Natural killer cell (primary cell): ENCODE results near the gene HBB. TPM values are rescaled to one million over a fixed set of nuclear protein-coding genes. Genes with fewer than 3 reads are reported as not detected.

Experiments used
- ATAC-seq, 3 donors: fragments of 150-1000 bp in 2 of 3; fragments of 200-7000 bp in 1 of 3; cut with Tn5 transposase; 1 replicate in 1 of 3; 2 replicates in 2 of 3; pipeline ENCODE4 v1.10.0; 2021; ENCODE audit warnings: mild to moderate bottlenecking in 2 of 3, moderate library complexity in 2 of 3
- DNase-seq, 2 donors: peaks; one replicate each; pipeline versions ENCODE4 v3.0.0 to v3.0.0-alpha.2; 2013 to 2021; ENCODE audit warnings: mixed read lengths in 1 of 2
- H3K27ac ChIP-seq: one replicate; pipeline ENCODE4 v1.5.1; 2013; ENCODE audit warnings: mild to moderate bottlenecking, low read length
- H3K27me3 ChIP-seq: one replicate; pipeline ENCODE4 v1.6.1; 2013; ENCODE audit warnings: low read length; ENCODE audit not compliant: control insufficient read depth, insufficient read depth
- H3K36me3 ChIP-seq: one replicate; pipeline ENCODE4 v1.6.1; 2013; ENCODE audit warnings: low read length; ENCODE audit not compliant: control insufficient read depth, insufficient read depth
- H3K4me1 ChIP-seq: one replicate; pipeline ENCODE4 v1.6.1; 2013; ENCODE audit warnings: low read length; ENCODE audit not compliant: control insufficient read depth, insufficient read depth
- H3K4me3 ChIP-seq: one replicate; pipeline ENCODE4 v1.5.1; 2013; ENCODE audit warnings: low read length
- H3K9me3 ChIP-seq: one replicate; pipeline ENCODE4 v1.6.1; 2013; ENCODE audit warnings: low read length; ENCODE audit not compliant: control insufficient read depth, insufficient read depth
- H3K27ac Mint-ChIP-seq, 2 donors: one replicate each; pipeline ENCODE4 v1.8.0; 2022; ENCODE audit warnings: mild to moderate bottlenecking in 2 of 2, mixed read lengths in 2 of 2, moderate library complexity in 1 of 2
- H3K27me3 Mint-ChIP-seq, 2 donors: one replicate each; pipeline ENCODE4 v1.8.0; 2022; ENCODE audit warnings: low read depth in 2 of 2, mixed read lengths in 2 of 2
- H3K36me3 Mint-ChIP-seq: one replicate; pipeline ENCODE4 v1.8.0; 2022; ENCODE audit warnings: mixed read lengths
- H3K4me1 Mint-ChIP-seq, 2 donors: one replicate each; pipeline ENCODE4 v1.8.0; 2022; ENCODE audit warnings: mixed read lengths in 2 of 2
- H3K4me3 Mint-ChIP-seq: one replicate; pipeline ENCODE4 v1.8.0; 2022; ENCODE audit warnings: mild to moderate bottlenecking, moderate library complexity, mixed read lengths
- H3K9me3 Mint-ChIP-seq, 2 donors: one replicate each; pipeline ENCODE4 v1.8.0; 2022; ENCODE audit warnings: mixed read lengths in 2 of 2
- WGBS: methylation state at CpG from one replicate; pipeline ENCODE4 v1.1.7; 2013; ENCODE audit warnings: missing lambda C conversion rate; ENCODE audit not compliant: insufficient coverage; 5-methylcytosine and 5-hydroxymethylcytosine counted together
- intact Hi-C: fragments of 100-400 bp; cut with micrococcal nuclease; formaldehyde crosslinking; loops from one replicate; pipeline ENCODE4 v1.14.2; 2022
- total RNA-seq, 4 donors: library from RNA; stranded (reverse); fragments of 120-200 nt in 1 of 4; gene quantifications; one replicate each; pipeline versions ENCODE4 v1.2.3 to v1.2.4, GENCODE V29; 2013 to 2022
- TF ChIP-seq, protein P1 (sequence below): fragments of 200-600 bp; IDR thresholded peaks from one replicate; pipeline ENCODE4 v1.8.0; 2022; ENCODE audit warnings: antibody characterized with exemption

HBB gene
- total RNA-seq, 3 donors from 2014 or later (not counting 1 experiment from before 2014, with no cell fraction given), result 2.6 to 10.6 TPM; not detected in 1

DNA sequence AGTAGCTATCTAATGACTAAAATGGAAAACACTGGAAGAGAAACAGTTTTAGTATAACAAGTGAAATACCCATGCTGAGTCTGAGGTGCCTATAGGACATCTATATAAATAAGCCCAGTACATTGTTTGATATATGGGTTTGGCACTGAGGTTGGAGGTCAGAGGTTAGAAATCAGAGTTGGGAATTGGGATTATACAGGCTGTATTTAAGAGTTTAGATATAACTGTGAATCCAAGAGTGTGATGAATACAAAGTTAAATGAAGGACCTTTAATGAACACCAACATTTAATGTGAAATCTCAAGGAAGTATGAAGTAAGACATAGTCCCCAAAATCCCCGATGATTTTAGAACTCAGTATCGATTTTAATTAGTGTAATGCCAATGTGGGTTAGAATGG is 10.5 kb upstream of the HBB start:
- TF ChIP-seq, protein P1, sequence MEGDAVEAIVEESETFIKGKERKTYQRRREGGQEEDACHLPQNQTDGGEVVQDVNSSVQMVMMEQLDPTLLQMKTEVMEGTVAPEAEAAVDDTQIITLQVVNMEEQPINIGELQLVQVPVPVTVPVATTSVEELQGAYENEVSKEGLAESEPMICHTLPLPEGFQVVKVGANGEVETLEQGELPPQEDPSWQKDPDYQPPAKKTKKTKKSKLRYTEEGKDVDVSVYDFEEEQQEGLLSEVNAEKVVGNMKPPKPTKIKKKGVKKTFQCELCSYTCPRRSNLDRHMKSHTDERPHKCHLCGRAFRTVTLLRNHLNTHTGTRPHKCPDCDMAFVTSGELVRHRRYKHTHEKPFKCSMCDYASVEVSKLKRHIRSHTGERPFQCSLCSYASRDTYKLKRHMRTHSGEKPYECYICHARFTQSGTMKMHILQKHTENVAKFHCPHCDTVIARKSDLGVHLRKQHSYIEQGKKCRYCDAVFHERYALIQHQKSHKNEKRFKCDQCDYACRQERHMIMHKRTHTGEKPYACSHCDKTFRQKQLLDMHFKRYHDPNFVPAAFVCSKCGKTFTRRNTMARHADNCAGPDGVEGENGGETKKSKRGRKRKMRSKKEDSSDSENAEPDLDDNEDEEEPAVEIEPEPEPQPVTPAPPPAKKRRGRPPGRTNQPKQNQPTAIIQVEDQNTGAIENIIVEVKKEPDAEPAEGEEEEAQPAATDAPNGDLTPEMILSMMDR, result no peak
- Mint-ChIP-seq H3K27me3 (peaks cover 5 to 10% of the 10 kb centered on the region in 2 donors), H3K27ac (no peak overlapping the region), H3K4me3 (no peak overlapping the region), H3K36me3 (no peaks in the 10 kb centered on the region), H3K9me3 (peaks cover 0 to 2% of the 10 kb centered on the region in 2 donors), H3K4me1 (no peaks in the 10 kb centered on the region)
- ATAC-seq, result no peak
- Histone ChIP-seq H3K27me3 (no peaks in the 10 kb centered on the region), H3K9me3 (no peaks in the 10 kb centered on the region), H3K36me3 (no peaks in the 10 kb centered on the region), H3K27ac (no peak overlapping the region), H3K4me1 (no peaks in the 10 kb centered on the region), H3K4me3 (no peak overlapping the region)
- 98% methylated on average over 2 of the region's 2 CpGs for whole genome bisulfite sequencing
- intact Hi-C loops, result no loop called here
- DNase-seq, result no peak

DNA sequence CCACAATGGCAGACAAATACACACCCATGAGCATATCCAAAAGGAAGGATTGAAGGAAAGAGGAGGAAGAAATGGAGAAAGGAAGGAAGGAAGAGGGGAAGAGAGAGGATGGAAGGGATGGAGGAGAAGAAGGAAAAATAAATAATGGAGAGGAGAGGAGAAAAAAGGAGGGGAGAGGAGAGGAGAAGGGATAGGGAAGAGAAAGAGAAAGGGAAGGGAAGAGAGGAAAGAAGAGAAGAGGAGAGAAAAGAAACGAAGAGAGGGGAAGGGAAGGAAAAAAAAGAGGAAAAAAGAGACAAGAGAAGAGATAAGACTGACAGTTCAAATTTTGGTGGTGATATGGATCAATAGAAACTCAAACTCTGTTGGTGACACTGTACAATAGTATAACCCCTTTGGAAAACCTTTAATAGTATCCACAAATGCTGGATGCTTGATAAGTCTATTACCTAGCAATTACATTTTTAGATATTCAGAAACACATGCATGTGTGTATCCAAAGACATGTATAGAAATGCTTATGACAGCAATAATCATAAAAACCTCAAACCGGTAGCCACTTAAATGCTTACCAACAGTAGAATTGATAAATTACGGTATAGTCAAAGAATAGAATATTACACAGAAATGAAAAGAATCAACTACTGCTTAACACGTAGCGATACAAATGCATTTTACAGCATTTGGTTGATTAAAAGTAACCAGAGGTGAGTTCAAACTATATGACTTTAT is 8.7 kb upstream of the HBB start:
- DNase-seq (no peak), ATAC-seq (no peak)
- Histone ChIP-seq H3K4me1 (no peaks in the 10 kb centered on the region), H3K36me3 (no peaks in the 10 kb centered on the region), H3K4me3 (no peak overlapping the region), H3K27ac (no peak overlapping the region), H3K27me3 (no peaks in the 10 kb centered on the region), H3K9me3 (no peaks in the 10 kb centered on the region)
- TF ChIP-seq, protein P1, result no peak
- Mint-ChIP-seq H3K4me1 (no peaks in the 10 kb centered on the region), H3K4me3 (no peak overlapping the region), H3K27me3 (peaks cover 5 to 7% of the 10 kb centered on the region in 2 donors), H3K27ac (no peak overlapping the region), H3K9me3 (peaks cover 0 to 2% of the 10 kb centered on the region in 2 donors), H3K36me3 (no peaks in the 10 kb centered on the region)
- whole genome bisulfite sequencing, result 89% methylated on average over 1 of the region's 5 CpGs
- intact Hi-C loops, result no loop called here

DNA sequence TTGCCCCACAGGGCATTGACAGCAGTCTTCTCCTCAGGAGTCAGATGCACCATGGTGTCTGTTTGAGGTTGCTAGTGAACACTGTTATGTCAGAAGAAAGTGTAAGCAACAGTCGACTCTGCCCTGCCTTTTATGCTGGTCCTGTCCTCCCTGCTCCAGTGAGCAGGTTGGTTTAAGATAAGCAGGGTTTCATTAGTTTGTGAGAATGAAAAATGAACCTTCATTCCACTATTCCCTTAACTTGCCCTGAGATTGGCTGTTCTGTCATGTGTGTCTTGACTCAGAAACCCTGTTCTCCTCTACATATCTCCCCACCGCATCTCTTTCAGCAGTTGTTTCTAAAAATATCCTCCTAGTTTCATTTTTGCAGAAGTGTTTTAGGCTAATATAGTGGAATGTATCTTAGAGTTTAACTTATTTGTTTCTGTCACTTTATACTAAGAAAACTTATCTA is 7.5 kb upstream of the HBB start, which contains the start of gene HBD:
Gene HBD, minus strand, starts transcription at position 103 of the 454 bp plus-strand sequence. Its CDS starts 50 bp downstream, at position 53.
- Mint-ChIP-seq H3K36me3 (no peaks in the 10 kb centered on the region), H3K4me3 (no peak within 1 kb of the TSS), H3K4me1 (no peaks in the 10 kb centered on the region), H3K27ac (no peak within 1 kb of the TSS), H3K27me3 (peaks cover 5 to 7% of the 10 kb centered on the region in 2 donors), H3K9me3 (peaks cover 0 to 2% of the 10 kb centered on the region in 2 donors)
- TF ChIP-seq, protein P1, result no peak
- H3K9me3 ChIP-seq, result no peaks in the 10 kb centered on the region
- H3K36me3 ChIP-seq, result no peaks in the 10 kb centered on the region
- DNase-seq, result no peak
- H3K4me1 ChIP-seq, result no peaks in the 10 kb centered on the region
- intact Hi-C loops, result no loop called here
- H3K4me3 ChIP-seq, result no peak within 1 kb of the TSS
- H3K27ac ChIP-seq, result no peak within 1 kb of the TSS
- ATAC-seq, result no peak
- WGBS, result 0% methylated on average over 1 of the region's 2 CpGs
- H3K27me3 ChIP-seq, result no peaks in the 10 kb centered on the region
